GM18517 (cell line): ENCODE results near the gene ANKH.

Experiments
- ATAC-seq: cut with Tn5 transposase; IDR thresholded peaks from one replicate; pipeline ENCODE4 v1.9.1; 2021; ENCODE audit warnings: mild to moderate bottlenecking, moderate library complexity; ENCODE audit not compliant: unreplicated experiment

ANKH gene

GRCh38 chr5:14669975-14670374 is 201.6 kb downstream of the ANKH start:
- ATAC-seq: no peak

DNA sequence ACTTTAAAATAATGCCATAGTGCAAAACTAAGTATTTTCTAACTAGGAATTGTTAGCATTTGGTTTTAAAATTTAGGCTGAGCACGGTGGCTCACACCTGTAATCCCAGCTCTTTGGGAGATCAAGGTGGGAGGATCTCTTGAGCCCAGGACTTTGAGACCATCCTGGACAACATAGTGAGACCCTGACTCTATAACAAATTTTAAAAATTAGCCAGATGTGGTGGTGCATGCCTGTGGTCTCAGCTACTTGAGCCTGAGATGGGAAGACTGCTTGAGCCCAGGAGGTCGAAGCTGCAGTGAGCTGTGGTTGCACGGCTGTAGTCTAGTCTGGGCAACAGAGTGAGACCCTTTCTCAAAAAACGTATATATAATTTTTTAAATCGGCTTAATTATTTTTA is 202.2 kb downstream of the ANKH start:
- no peak for ATAC-seq

DNA sequence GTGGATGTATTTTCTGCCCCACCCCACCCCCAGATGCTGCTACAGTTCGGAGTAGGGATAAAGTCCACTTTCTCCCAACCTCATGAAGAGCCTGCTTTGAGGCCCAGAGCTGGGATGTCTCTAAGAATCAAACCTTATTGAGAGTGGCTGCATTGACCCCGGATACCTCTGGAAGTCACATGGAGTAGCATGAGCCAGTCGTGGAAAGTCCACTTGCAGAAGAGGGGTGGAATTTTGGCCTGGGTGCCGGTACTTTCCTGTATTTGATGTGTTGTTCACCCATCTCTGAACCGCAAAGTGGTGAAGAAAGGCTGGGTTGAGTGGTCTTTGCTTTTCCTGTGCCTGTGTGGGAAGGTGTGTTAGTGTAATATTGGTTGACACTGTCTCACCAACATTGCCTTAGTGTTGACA is 203.4 kb downstream of the ANKH start:
- ATAC-seq: no peak

DNA sequence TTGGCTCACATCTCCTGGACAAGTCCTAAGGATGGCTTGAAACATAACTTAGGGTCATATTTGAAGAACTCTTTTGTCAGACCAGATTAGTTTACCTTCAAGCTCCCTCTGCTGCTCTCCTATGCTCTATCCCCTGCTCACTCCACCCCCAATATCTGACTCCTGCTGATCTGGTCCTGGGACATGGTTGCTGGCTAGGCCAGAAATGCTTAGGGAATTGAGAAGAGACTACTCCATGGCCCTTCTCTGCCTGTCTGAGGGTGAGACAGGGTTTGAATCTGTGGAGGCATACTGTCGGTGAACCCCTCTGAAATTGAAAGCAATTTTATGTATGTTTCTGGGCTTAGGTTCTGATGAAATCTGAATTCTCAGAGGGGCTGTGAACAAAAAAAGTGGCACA is 203.8 kb downstream of the ANKH start:
- no peak for ATAC-seq

GRCh38 chr5:14667290-14667689 is 204.3 kb downstream of the ANKH start:
- no peak for ATAC-seq

GRCh38 chr5:14666357-14666756 is 205.2 kb downstream of the ANKH start:
- no peak for ATAC-seq

DNA sequence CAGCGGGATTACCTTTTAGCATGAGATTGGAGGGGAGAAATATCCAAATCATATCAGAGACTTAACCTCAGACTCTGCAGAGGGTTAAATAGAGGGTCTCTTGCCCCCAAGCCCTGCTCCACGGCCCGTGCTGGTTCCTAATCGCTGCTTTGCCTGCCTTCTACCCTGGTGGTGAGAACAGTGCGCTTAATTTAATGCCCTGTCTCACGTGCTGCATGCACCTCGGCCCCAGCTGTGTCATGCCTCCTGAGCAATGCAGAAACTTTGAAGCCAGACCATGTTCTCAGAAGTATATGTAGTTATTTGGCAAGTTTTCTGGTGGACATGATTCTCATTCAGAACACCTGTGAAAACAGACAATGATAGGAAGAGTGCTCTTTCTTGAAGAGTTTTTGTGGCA is 205.6 kb downstream of the ANKH start:
- ATAC-seq: peak; percentile 43

DNA sequence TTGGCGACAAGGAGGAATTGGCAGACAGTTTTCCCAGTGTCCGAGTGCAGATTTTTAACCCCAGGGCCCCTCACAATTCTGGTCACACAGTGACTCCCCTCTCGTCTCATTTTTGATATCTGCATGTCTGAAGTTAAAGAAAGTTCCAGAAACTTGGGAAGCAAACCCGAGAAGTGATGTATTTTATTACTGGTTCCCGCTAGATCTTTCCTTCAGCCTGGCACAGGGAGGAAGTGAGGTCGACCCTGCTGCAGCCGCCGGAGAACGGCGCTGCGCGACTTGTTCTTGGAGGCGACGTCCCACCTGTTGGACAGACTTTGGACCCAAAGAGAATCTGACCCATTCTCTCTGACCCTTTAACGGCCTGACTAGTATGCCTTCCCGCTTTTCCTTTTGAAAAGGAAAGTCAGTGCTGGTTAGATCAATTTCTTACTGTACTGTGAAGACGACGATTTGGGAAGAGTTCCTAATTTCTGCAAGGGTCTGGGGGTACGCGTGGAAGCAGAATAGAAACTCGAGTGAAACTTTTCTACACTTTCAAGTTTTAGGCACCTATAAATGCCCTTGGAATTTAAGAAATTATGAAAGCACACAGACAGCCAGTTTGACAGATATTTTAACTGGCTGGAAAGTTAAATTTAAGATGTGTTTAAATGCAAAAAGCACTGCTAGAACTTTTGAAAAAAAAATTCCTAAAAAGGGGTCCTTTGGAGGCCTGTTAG is 206.3 kb downstream of the ANKH start:
- ATAC-seq: no peak

DNA sequence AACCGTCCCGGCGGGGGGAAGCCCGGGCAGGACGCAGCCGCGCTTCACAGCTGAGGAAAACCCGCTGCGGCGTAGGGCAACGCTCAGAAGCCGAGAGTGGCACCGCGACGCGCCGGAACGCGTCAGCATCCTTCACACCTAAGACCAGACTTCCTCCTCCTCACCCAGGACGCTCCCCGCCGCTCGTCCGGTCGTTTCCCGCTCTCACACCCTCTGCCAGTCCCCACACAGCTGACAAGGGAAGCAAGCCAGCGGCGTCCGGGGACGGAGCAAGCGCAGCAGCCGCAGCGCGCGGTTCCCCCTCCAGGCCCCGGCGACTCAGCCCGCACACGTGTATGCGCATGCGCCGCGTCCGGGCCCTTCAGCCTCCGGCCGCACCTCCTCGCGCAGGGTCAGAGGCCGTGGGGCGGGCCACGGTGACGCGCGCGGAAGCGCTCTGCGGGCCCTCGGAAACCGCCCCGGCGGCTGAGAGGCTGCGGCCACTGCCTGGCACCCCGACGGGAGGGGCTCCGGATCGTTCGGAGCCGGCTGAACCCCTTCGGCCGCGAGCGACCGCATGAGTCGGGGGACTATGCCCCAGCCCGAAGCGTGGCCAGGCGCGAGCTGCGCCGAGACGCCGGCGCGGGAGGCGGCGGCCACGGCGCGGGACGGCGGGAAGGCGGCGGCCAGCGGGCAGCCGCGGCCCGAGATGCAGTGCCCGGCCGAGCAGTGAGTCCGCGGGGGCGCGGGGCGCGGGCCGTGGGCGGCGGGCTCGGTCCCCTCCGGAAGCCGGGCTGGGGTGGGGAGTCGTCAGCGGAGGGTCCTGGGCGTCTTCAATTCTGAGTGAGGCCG is 207.1 kb downstream of the ANKH start, which contains the start of gene OTULIN:
Gene OTULIN, plus strand, starts transcription at position 449 of the 831 bp plus-strand sequence. Its CDS starts 108 bp downstream, at position 557.
- peak; percentile 64 for ATAC-seq

DNA sequence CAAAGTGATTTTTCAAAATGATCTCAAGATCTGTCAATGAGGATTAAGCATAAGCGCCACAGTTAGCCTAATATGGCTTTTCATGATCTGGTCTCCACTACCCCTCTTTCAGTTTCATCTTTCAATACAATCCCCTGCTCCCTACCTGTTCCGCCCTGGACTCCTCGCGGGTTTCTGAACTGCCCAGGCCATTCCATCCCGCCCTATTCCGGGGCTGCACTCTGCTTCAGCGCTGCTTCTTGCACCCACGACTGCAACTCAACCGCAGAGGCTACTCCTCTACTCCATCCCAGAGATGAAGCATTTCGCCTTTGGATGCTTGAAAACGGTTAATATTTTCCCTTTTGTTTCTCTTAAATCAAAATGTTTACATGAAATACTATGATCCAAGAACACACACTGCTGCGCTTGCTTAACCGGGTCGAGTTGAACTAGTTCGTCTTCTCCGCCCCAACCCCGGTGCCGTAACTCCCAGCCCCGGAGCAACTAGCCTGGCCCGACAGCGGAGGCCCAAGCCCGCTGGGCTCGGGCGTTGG is 207.8 kb downstream of the ANKH start:
- peak; percentile 15 for ATAC-seq

GRCh38 chr5:14662721-14663260 is 208.8 kb downstream of the ANKH start:
- ATAC-seq: no peak

DNA sequence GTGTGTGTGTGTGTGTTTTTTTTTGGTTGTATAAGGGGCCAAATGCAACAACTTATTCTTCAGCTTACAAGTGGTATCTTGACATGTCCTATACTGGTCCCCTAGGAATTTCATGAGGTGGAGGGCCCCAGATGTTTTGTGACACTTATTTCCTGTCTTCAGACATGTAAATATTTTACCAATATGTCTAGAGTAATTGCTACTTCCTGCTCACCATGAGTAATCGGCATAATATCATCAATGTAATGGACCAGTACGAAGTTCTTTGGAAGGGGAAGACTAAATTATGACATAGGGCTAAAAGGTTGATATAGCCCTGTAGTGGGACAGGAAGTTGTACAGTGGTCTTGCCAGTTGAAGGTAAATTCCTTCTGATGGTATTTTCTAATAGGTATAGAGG is 210.7 kb downstream of the ANKH start:
- no peak for ATAC-seq

DNA sequence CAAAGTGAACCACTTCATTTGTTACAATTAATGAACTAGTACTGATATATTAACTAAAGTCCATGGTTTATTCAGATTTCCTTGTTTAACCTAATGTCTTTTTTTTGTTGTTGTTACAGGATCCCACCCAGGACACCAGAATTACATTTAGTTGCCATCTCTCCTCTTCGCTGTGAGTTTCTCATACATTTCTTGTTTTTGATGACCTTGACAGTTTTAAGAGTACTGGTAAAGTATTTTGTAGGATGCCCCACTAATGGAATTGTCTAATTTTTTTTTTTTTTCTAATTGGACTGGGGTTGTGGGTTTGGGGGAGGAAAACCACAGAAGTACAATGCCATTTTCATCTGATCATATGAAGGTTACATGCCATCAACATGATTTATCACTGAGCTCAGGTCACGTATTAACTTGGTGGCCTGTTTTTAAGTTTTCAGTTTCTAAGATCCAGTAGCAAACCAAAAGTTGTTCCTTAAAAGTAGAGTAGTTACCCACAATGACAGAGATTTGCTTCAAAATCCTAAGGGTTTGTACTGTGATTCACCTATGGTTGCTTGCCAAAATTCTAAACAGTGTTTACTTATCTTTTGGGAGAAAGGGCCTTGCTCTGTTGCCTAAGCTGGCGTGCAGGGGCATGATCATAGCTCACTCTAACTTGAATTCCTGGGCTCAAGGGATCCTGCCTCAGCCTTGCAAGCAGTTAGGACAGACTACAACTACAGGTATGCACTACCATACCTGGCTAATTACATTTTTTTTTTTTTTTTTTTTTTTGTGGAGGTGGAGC is 211.6 kb downstream of the ANKH start:
- ATAC-seq: no peak

DNA sequence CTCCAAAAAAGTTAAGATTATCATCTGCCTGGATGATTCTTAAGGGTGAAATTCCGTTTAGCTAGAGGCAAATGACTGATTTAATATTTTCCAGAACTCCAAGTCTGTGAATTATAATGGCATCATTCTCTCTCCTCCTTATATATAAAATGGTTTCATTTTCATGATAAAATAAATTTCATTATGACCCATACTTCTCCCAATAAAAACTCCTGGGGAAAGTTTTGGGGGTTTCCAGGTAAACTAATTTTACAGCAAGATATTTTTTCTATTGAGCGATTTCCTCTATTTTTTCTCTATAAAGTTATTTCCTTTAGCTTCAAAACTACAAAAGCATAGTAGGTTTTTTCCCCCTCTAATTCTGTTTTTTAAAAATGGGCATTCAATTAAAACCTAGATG is 214.7 kb downstream of the ANKH start:
- no peak for ATAC-seq

- no peak for ATAC-seq
Observed at GRCh38 chr5:14655146-14655741, 216.3 kb downstream of the ANKH start.
